ENCODE results near the gene FOSB. TPM values are rescaled to one million over a fixed set of nuclear protein-coding genes. Genes with fewer than 3 reads are reported as not detected.

Gene FOSB
- total and polyA plus RNA-seq, 4 donors = 0.18 to 1.3 (median 0.40) TPM

DNA sequence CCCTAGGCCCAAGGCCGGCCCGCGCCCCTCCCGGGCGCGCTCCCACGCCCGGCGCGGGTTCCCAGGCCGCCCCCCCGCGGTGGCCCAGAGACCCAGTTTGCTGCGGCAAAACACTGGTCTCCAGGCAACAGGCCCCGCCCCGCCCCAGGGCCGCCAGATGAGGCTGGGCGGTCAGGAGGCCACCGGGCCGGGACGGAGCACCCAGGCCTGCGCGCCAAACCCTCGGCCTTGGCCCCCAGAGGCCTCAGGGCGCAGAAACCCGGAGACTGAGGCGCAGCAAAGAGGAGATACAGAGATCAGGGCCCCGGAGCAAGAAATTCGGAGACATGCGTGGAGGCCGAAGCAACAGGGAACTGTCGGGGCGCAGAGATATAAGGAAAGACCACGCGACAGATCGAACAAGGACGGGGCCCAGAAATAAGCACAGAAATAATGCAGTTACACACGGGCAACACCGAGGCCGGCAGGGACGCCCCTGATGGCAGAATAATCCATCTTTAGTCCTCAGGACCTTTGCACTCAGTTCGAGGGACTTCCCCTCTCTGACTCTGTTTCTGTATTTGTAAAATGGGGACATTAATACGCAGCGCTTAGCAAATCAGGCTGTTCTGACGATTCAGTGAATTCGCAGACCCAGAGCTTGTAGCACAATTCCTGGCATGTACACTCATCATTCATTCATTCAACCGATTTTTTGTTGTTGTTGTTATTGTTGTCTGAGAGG, 23.3 kb upstream of the FOSB start:
- peaks cover 4 to 22% (median 9%) of the 10 kb centered on the region in 4 donors for H3K4me1 ChIP-seq (ENCODE audit: control insufficient read depth in 4 of 4, insufficient read depth in 4 of 4, low read length in 3 of 4)
- WGBS = 16% methylated on average over 47 of the region's 47 CpGs

GRCh38 chr19:45445139-45445538, 22.7 kb upstream of the FOSB start:
- Histone ChIP-seq H3K27ac (ENCODE audit: low read depth in 1 of 2, low read length in 2 of 2) (no peak overlapping the region), H3K36me3 (ENCODE audit: control insufficient read depth in 4 of 4, insufficient read depth in 3 of 4, low read depth in 1 of 4, low read length in 3 of 4) (no peaks in the 10 kb centered on the region), H3K27me3 (ENCODE audit: control insufficient read depth in 4 of 4, insufficient read depth in 4 of 4, low read length in 3 of 4) (no peaks in the 10 kb centered on the region), H3K9ac (ENCODE audit: low read depth in 1 of 2, low read length in 2 of 2) (no peak overlapping the region), H3K4me1 (ENCODE audit: control insufficient read depth in 4 of 4, insufficient read depth in 4 of 4, low read length in 3 of 4) (peaks cover 4 to 24% (median 9%) of the 10 kb centered on the region in 4 donors), H3K9me3 (ENCODE audit: control insufficient read depth in 4 of 4, low read length in 3 of 4) (no peaks in the 10 kb centered on the region), H3K4me3 (ENCODE audit: low read depth in 1 of 3, low read length in 3 of 3) (no peak overlapping the region)
- WGBS = 95% methylated on average over 4 of the region's 4 CpGs
- TF ChIP-seq GABPA (IDR thresholded peaks at IDR 0.05 in 1 of 2, conservative IDR thresholded peaks at IDR 0.05 in 1 of 2) = no peak
- TF ChIP-seq EGR1 (IDR thresholded peaks at IDR 0.05; ENCODE audit: low read depth in 2 of 2) = no peak
- TF ChIP-seq HNF4G (IDR thresholded peaks at IDR 0.05) = no peak
- TF ChIP-seq RXRA (IDR thresholded peaks at IDR 0.05) = no peak
- TF ChIP-seq CTCF (IDR thresholded peaks at IDR 0.05; ENCODE audit: low read depth, low read length, missing input control) = no peak
- TF ChIP-seq FOXA2 (IDR thresholded peaks at IDR 0.05) = no peak
- no peak for TF ChIP-seq FOXA1 (IDR thresholded peaks at IDR 0.05)
- DNase-seq (ENCODE audit: low spot score) = no peak

More for the DNA sequence above, 23.3 kb upstream of the FOSB start:
- Histone ChIP-seq H3K9ac (ENCODE audit: low read depth in 1 of 2, low read length in 2 of 2) (peak overlapping the region; percentile 60), H3K36me3 (ENCODE audit: control insufficient read depth in 4 of 4, insufficient read depth in 3 of 4, low read depth in 1 of 4, low read length in 3 of 4) (no peaks in the 10 kb centered on the region), H3K9me3 (ENCODE audit: control insufficient read depth in 4 of 4, low read length in 3 of 4) (no peaks in the 10 kb centered on the region), H3K27ac (ENCODE audit: low read depth in 1 of 2, low read length in 2 of 2) (peak overlapping the region; percentile 70 to 72), H3K4me3 (ENCODE audit: low read depth in 1 of 3, low read length in 3 of 3) (peak overlapping the region in 1 of 3 donors; percentile 48), H3K27me3 (ENCODE audit: control insufficient read depth in 4 of 4, insufficient read depth in 4 of 4, low read length in 3 of 4) (no peaks in the 10 kb centered on the region)
- no peak for TF ChIP-seq MAX (IDR thresholded peaks at IDR 0.05)
- peak; percentile 48 for TF ChIP-seq SP1 (IDR thresholded peaks at IDR 0.05)
- TF ChIP-seq NR2F2 (IDR thresholded peaks at IDR 0.05) = peak; percentile 24
- peak; percentile 88 for DNase-seq (ENCODE audit: low spot score)

DNA sequence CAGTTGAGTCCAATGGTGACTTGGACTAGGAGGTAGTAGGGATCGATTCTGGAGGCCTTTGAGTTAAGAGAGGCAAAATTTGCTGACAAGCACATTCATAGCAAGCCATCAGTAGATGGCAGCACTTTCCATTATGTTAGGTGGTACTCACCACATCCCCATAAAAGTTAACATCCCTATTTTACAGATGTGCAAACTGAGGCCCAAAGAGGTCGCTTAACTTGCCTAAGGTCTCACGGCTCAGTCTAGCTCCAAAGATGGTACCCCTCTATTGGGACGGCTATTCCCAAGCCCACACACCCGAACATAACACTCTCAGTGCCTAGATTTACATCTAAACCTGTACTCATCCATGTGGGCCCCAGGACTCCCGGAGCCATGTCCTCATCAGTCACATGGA, 21.5 kb upstream of the FOSB start:
- TF ChIP-seq FOXA2 (IDR thresholded peaks at IDR 0.05) (no peak), RAD21 (IDR thresholded peaks at IDR 0.05) (peak; percentile 33 to 46)
- TF ChIP-seq, protein P1, sequence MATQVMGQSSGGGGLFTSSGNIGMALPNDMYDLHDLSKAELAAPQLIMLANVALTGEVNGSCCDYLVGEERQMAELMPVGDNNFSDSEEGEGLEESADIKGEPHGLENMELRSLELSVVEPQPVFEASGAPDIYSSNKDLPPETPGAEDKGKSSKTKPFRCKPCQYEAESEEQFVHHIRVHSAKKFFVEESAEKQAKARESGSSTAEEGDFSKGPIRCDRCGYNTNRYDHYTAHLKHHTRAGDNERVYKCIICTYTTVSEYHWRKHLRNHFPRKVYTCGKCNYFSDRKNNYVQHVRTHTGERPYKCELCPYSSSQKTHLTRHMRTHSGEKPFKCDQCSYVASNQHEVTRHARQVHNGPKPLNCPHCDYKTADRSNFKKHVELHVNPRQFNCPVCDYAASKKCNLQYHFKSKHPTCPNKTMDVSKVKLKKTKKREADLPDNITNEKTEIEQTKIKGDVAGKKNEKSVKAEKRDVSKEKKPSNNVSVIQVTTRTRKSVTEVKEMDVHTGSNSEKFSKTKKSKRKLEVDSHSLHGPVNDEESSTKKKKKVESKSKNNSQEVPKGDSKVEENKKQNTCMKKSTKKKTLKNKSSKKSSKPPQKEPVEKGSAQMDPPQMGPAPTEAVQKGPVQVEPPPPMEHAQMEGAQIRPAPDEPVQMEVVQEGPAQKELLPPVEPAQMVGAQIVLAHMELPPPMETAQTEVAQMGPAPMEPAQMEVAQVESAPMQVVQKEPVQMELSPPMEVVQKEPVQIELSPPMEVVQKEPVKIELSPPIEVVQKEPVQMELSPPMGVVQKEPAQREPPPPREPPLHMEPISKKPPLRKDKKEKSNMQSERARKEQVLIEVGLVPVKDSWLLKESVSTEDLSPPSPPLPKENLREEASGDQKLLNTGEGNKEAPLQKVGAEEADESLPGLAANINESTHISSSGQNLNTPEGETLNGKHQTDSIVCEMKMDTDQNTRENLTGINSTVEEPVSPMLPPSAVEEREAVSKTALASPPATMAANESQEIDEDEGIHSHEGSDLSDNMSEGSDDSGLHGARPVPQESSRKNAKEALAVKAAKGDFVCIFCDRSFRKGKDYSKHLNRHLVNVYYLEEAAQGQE (IDR thresholded peaks at IDR 0.05) = no peak
- WGBS = 77% methylated on average over 6 of the region's 6 CpGs
- Histone ChIP-seq H3K9ac (ENCODE audit: low read depth in 1 of 2, low read length in 2 of 2) (no peak overlapping the region), H3K4me3 (ENCODE audit: low read depth in 1 of 3, low read length in 3 of 3) (no peak overlapping the region), H3K27ac (ENCODE audit: low read depth in 1 of 2, low read length in 2 of 2) (no peak overlapping the region), H3K36me3 (ENCODE audit: control insufficient read depth in 4 of 4, insufficient read depth in 3 of 4, low read depth in 1 of 4, low read length in 3 of 4) (no peaks in the 10 kb centered on the region), H3K4me1 (ENCODE audit: control insufficient read depth in 4 of 4, insufficient read depth in 4 of 4, low read length in 3 of 4) (peaks cover 4 to 30% (median 11%) of the 10 kb centered on the region in 4 donors), H3K27me3 (ENCODE audit: control insufficient read depth in 4 of 4, insufficient read depth in 4 of 4, low read length in 3 of 4) (no peaks in the 10 kb centered on the region), H3K9me3 (ENCODE audit: control insufficient read depth in 4 of 4, low read length in 3 of 4) (no peaks in the 10 kb centered on the region)
- DNase-seq (ENCODE audit: low spot score) = no peak

Measured in liver (tissue), 9 donors.